Measurements from ENCODE around the gene NRARP. TPM values are rescaled to one million over a fixed set of nuclear protein-coding genes. Genes with fewer than 3 reads are reported as not detected.

NRARP gene
- total and polyA plus RNA-seq, 2 experiments from 2014 or later = 8.7 to 16.5 TPM

- no peaks in the 10 kb centered on the region for H3K9me3 ChIP-seq (ENCODE audit: low read depth)
- no peaks in the 10 kb centered on the region for H3K4me1 ChIP-seq (ENCODE audit: low read depth)
- H3K27me3 ChIP-seq = no peaks in the 10 kb centered on the region
- DNase-seq (ENCODE audit: low read depth in 1 of 2, low spot score in 1 of 2) = no peak
- no peak overlapping the region for H3K4me3 ChIP-seq
- H3K27ac ChIP-seq = no peak overlapping the region
- no peak for TF ChIP-seq CTCF (IDR thresholded peaks at IDR 0.05; ENCODE audit: low read depth, low read length)
- peaks cover 14% of the 10 kb centered on the region for H3K36me3 ChIP-seq
Measured at GRCh38 chr9:137266585-137267453, 35.3 kb downstream of the NRARP start.

GRCh38 chr9:137266162-137266527, 35.9 kb downstream of the NRARP start:
- no peak for DNase-seq (ENCODE audit: low read depth in 1 of 2, low spot score in 1 of 2)
- Histone ChIP-seq H3K27me3 (no peaks in the 10 kb centered on the region), H3K4me3 (no peak overlapping the region), H3K36me3 (peaks cover 14% of the 10 kb centered on the region), H3K9me3 (ENCODE audit: low read depth) (no peaks in the 10 kb centered on the region), H3K27ac (no peak overlapping the region), H3K4me1 (ENCODE audit: low read depth) (no peaks in the 10 kb centered on the region)
- TF ChIP-seq CTCF (IDR thresholded peaks at IDR 0.05; ENCODE audit: low read depth, low read length) = no peak

GRCh38 chr9:137265496-137266161, 36.4 kb downstream of the NRARP start:
- Histone ChIP-seq H3K27me3 (no peaks in the 10 kb centered on the region), H3K4me3 (no peak overlapping the region), H3K36me3 (peaks cover 14% of the 10 kb centered on the region), H3K9me3 (ENCODE audit: low read depth) (no peaks in the 10 kb centered on the region), H3K27ac (no peak overlapping the region), H3K4me1 (ENCODE audit: low read depth) (no peaks in the 10 kb centered on the region)
- TF ChIP-seq CTCF (IDR thresholded peaks at IDR 0.05; ENCODE audit: low read depth, low read length) = no peak
- DNase-seq (ENCODE audit: low read depth in 1 of 2, low spot score in 1 of 2) = no peak

- Histone ChIP-seq H3K4me3 (no peak overlapping the region), H3K4me1 (ENCODE audit: low read depth) (no peaks in the 10 kb centered on the region), H3K27me3 (no peaks in the 10 kb centered on the region), H3K27ac (no peak overlapping the region), H3K9me3 (ENCODE audit: low read depth) (no peaks in the 10 kb centered on the region), H3K36me3 (peaks cover 14% of the 10 kb centered on the region)
- no peak for DNase-seq (ENCODE audit: low read depth in 1 of 2, low spot score in 1 of 2)
- TF ChIP-seq CTCF (IDR thresholded peaks at IDR 0.05; ENCODE audit: low read depth, low read length) = no peak
Measured at GRCh38 chr9:137264067-137264466, 38.0 kb downstream of the NRARP start.

GRCh38 chr9:137263506-137263905, 38.6 kb downstream of the NRARP start:
- Histone ChIP-seq H3K27ac (no peak overlapping the region), H3K4me3 (no peak overlapping the region), H3K4me1 (ENCODE audit: low read depth) (no peaks in the 10 kb centered on the region), H3K27me3 (no peaks in the 10 kb centered on the region), H3K36me3 (peaks cover 14% of the 10 kb centered on the region), H3K9me3 (ENCODE audit: low read depth) (no peaks in the 10 kb centered on the region)
- DNase-seq (ENCODE audit: low read depth in 1 of 2, low spot score in 1 of 2) = no peak
- no peak for TF ChIP-seq CTCF (IDR thresholded peaks at IDR 0.05; ENCODE audit: low read depth, low read length)
